Mucosa of rectum (tissue), 2 donors: Measurements from ENCODE around the gene CACNA1G.

Experiments used
- H3K27ac ChIP-seq, 2 donors: one replicate each; pipeline ENCODE4 v1.7.0; 2013; ENCODE audit warnings: inconsistent platforms in 2 of 2, low read depth in 2 of 2, low read length in 2 of 2
- H3K27me3 ChIP-seq, 2 donors: one replicate each; pipeline ENCODE4 v1.7.0; 2013; ENCODE audit warnings: low read length in 2 of 2; ENCODE audit not compliant: control insufficient read depth in 2 of 2, insufficient read depth in 2 of 2
- H3K36me3 ChIP-seq, 2 donors: one replicate each; pipeline ENCODE4 v1.7.0; 2013; ENCODE audit warnings: low read length in 2 of 2; ENCODE audit not compliant: control insufficient read depth in 2 of 2, insufficient read depth in 2 of 2
- H3K4me1 ChIP-seq, 2 donors: one replicate each; pipeline ENCODE4 v1.7.0; 2013; ENCODE audit warnings: low read length in 2 of 2, mild to moderate bottlenecking in 1 of 2; ENCODE audit not compliant: control insufficient read depth in 2 of 2, insufficient read depth in 2 of 2
- H3K4me3 ChIP-seq, 2 donors: one replicate each; pipeline ENCODE4 v1.7.0; 2013; ENCODE audit warnings: low read length in 2 of 2
- H3K9ac ChIP-seq, 2 donors: one replicate each; pipeline ENCODE4 v1.7.0; 2013; ENCODE audit warnings: low read length in 2 of 2, low read depth in 1 of 2, mild to moderate bottlenecking in 1 of 2
- H3K9me3 ChIP-seq, 2 donors: one replicate each; pipeline ENCODE4 v1.7.0; 2013; ENCODE audit warnings: low read length in 2 of 2; ENCODE audit not compliant: control insufficient read depth in 2 of 2
- donor health status: healthy.
- donor health status: Normal muscosa, but diverticular disease.

The CACNA1G gene

GRCh38 chr17:50575581-50576210 lies 15.2 kb downstream of the CACNA1G start:
- Histone ChIP-seq H3K36me3 (no peaks in the 10 kb centered on the region), H3K27ac (no peak overlapping the region), H3K9me3 (no peaks in the 10 kb centered on the region), H3K4me3 (no peak overlapping the region), H3K27me3 (peaks cover 0 to 2% of the 10 kb centered on the region in 2 donors), H3K9ac (no peak overlapping the region), H3K4me1 (no peaks in the 10 kb centered on the region)

DNA sequence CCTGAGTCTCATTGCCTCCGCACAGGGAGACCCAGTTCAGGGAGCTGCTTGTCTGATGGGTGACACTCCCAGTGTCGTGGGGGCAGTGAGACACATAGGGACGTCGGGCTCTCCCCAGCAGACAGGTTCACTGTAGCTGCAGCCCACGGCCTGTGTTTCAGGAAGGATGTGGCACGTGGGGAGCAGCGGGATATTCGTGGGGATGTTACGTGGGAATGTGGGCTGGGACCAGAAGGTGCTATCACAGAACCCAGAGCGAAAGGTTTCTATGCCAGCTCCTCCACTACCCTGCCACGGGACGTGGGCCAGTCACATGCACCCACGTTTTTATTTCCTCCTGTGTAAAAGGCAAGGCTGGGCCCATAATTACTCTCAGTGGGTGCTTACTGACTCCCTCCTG lies 16.3 kb downstream of the CACNA1G start:
- Histone ChIP-seq H3K4me3 (no peak overlapping the region), H3K9ac (no peak overlapping the region), H3K27ac (no peak overlapping the region), H3K36me3 (no peaks in the 10 kb centered on the region), H3K27me3 (peaks cover 0 to 2% of the 10 kb centered on the region in 2 donors), H3K9me3 (no peaks in the 10 kb centered on the region), H3K4me1 (no peaks in the 10 kb centered on the region)

- peaks cover 0 to 2% of the 10 kb centered on the region in 2 donors for H3K27me3 ChIP-seq
- no peak overlapping the region for H3K9ac ChIP-seq
- H3K27ac ChIP-seq, result no peak overlapping the region
- H3K36me3 ChIP-seq, result no peaks in the 10 kb centered on the region
- no peak overlapping the region for H3K4me3 ChIP-seq
- H3K4me1 ChIP-seq, result no peaks in the 10 kb centered on the region
- no peaks in the 10 kb centered on the region for H3K9me3 ChIP-seq
These were observed 17.0 kb downstream of the CACNA1G start for GRCh38 chr17:50577451-50577954.

GRCh38 chr17:50578173-50578572 lies 17.7 kb downstream of the CACNA1G start:
- H3K36me3 ChIP-seq, result no peaks in the 10 kb centered on the region
- H3K4me1 ChIP-seq, result no peaks in the 10 kb centered on the region
- no peak overlapping the region for H3K27ac ChIP-seq
- no peak overlapping the region for H3K9ac ChIP-seq
- no peak overlapping the region for H3K4me3 ChIP-seq
- peaks cover 0 to 2% of the 10 kb centered on the region in 2 donors for H3K27me3 ChIP-seq
- H3K9me3 ChIP-seq, result no peaks in the 10 kb centered on the region

DNA sequence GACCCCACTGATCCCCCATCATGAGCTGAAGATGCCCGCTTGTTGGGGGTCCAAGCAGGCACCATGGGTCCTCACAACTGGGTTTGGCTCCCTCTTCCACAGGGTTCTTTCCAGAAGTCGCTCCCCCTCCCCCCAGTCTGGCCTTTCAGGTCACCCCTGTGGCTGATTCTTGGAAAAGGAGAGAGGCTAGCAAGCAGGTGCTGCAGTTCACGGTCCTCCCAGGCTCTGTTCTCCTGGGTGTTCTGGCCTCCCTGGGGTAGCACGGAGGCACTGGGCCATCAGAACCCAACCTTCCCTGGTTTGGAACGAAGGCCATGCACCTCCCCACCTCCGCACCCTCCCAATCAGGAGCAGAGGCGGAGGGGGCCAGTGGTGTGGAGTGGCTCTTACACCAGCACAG lies 18.9 kb downstream of the CACNA1G start:
- H3K36me3 ChIP-seq, result no peaks in the 10 kb centered on the region
- no peak overlapping the region for H3K9ac ChIP-seq
- H3K27me3 ChIP-seq, result peaks cover 0 to 2% of the 10 kb centered on the region in 2 donors
- H3K4me1 ChIP-seq, result no peaks in the 10 kb centered on the region
- no peak overlapping the region for H3K27ac ChIP-seq
- no peak overlapping the region for H3K4me3 ChIP-seq
- no peaks in the 10 kb centered on the region for H3K9me3 ChIP-seq

DNA sequence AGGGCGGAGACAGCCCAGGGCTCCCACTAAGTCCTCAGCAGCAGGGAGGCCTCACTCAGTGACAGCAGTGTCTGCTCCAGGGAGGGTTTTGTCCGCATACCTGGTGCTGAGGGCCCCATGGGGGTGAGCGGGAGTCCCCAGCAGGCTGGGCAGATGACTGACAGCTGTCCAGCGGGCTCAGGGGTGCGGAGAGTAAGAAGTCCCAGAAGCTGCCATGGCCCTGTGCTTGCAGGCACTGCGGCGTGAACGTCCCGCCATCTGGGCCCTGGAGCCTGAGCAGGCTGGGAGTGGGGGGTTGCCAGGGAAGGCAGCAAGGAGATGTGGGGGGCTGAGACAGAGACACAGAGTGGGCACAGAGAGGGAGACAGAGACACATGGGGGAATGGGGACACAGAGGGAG lies 20.1 kb downstream of the CACNA1G start:
- H3K4me1 ChIP-seq, result no peaks in the 10 kb centered on the region
- peaks cover 0 to 2% of the 10 kb centered on the region in 2 donors for H3K27me3 ChIP-seq
- no peak overlapping the region for H3K27ac ChIP-seq
- no peaks in the 10 kb centered on the region for H3K36me3 ChIP-seq
- no peak overlapping the region for H3K9ac ChIP-seq
- no peaks in the 10 kb centered on the region for H3K9me3 ChIP-seq
- no peak overlapping the region for H3K4me3 ChIP-seq

GRCh38 chr17:50581316-50581715 lies 20.8 kb downstream of the CACNA1G start:
- Histone ChIP-seq H3K9me3 (no peaks in the 10 kb centered on the region), H3K27ac (no peak overlapping the region), H3K9ac (no peak overlapping the region), H3K36me3 (no peaks in the 10 kb centered on the region), H3K27me3 (peaks cover 0 to 2% of the 10 kb centered on the region in 2 donors), H3K4me1 (no peaks in the 10 kb centered on the region), H3K4me3 (no peak overlapping the region)

DNA sequence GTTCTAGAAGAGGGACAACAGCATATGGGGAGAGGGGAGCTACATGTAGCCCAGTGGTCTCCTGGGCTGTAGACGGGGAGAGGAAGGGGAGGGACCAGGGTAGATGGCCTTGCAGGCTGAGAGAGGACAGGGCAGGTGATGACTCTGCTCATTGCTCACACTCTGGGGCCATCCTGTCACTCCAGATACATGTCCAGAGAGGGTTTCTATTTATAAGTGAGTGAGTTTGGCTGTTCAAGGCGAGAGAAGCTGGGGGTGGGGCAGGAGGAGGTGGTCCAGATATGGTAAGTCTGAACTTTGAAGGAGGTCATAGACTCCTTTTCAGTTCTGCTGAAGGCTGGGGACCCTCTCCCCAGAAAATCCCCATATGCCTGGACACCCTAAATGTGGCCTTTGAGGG lies 22.2 kb downstream of the CACNA1G start:
- H3K9ac ChIP-seq, result no peak overlapping the region
- H3K9me3 ChIP-seq, result no peaks in the 10 kb centered on the region
- H3K27me3 ChIP-seq, result peaks cover 0 to 2% of the 10 kb centered on the region in 2 donors
- H3K4me3 ChIP-seq, result no peak overlapping the region
- no peak overlapping the region for H3K27ac ChIP-seq
- no peaks in the 10 kb centered on the region for H3K36me3 ChIP-seq
- H3K4me1 ChIP-seq, result no peaks in the 10 kb centered on the region

DNA sequence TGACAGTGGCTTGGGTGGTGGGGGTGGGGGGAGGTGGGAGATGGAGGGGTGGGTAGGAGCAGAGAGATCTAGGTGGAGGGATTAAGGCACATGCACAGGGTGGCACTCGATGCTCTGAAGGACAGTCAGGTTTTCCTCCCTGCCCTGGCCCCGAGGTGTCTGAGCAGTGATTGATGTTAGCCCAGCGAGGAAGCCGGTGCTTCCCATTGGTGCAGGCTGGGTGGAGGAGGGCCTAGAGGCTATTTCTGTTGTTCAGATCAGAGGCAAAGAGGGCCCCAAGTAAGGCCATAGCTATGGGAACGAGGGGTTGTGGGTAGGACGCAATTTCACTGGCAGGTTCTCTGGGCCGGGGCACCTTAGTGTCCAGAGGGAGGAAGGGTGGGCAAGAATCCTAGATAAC lies 23.1 kb downstream of the CACNA1G start:
- no peaks in the 10 kb centered on the region for H3K4me1 ChIP-seq
- no peaks in the 10 kb centered on the region for H3K9me3 ChIP-seq
- no peak overlapping the region for H3K27ac ChIP-seq
- H3K4me3 ChIP-seq, result no peak overlapping the region
- H3K9ac ChIP-seq, result no peak overlapping the region
- H3K36me3 ChIP-seq, result no peaks in the 10 kb centered on the region
- H3K27me3 ChIP-seq, result peaks cover 0 to 2% of the 10 kb centered on the region in 2 donors

GRCh38 chr17:50584116-50584515 lies 23.6 kb downstream of the CACNA1G start:
- Histone ChIP-seq H3K4me1 (no peaks in the 10 kb centered on the region), H3K27ac (no peak overlapping the region), H3K4me3 (no peak overlapping the region), H3K36me3 (no peaks in the 10 kb centered on the region), H3K27me3 (peaks cover 0 to 2% of the 10 kb centered on the region in 2 donors), H3K9ac (no peak overlapping the region), H3K9me3 (no peaks in the 10 kb centered on the region)
